ENCODE results near the gene EEIG1.

- TF ChIP-seq POLR2A (IDR thresholded peaks at IDR 0.05; ENCODE audit: low read length) (no peak), GATA1 (IDR thresholded peaks at IDR 0.05; ENCODE audit: low read depth, low read length) (no peak)
These were observed 1.8 kb downstream of the EEIG1 start for GRCh38 chr9:127979015-127979332.

All from erythroblast (primary cell).